NCI-H1105 treated with DMSO at 0.1 percent for 48 hours (cell line): Measurements from ENCODE around the gene PDGFRB.
"Not testable (repeated sequence)": the region's sequence is repeated elsewhere in the genome, so short reads cannot be mapped to it uniquely, and the experiment has no call there.

Experiments used
- DNase-seq: peaks from one replicate; lab custom pipeline; 2025; lab: John Stamatoyannopoulos, UW

The PDGFRB gene

DNA sequence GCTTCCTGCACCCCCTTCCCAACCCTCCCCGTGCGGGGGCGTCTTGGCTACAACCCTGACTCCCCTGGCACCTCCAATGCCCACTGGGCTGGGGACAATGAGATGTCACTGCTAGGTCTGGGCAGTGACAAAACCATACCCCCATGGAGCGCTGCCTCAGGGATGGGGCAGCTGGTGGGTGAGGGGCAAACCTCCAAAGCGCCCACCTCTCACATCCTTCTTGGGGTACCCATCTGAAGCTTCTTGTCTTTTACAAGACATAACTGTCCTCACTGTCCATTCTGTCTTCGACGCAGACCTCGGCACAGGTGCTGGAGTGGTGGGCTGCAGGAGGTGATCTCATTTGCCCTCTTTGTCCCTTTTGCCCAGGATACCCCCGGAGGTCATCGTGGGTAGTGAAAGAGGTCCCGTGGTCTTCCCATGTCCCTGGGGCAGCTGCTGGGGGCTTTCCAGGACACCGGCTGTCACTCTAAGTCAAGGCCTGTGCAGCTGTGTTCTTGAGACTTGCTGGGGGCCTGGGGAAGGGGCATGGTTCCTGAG is 41.5 kb downstream of the PDGFRB start:
- no peak for DNase-seq

DNA sequence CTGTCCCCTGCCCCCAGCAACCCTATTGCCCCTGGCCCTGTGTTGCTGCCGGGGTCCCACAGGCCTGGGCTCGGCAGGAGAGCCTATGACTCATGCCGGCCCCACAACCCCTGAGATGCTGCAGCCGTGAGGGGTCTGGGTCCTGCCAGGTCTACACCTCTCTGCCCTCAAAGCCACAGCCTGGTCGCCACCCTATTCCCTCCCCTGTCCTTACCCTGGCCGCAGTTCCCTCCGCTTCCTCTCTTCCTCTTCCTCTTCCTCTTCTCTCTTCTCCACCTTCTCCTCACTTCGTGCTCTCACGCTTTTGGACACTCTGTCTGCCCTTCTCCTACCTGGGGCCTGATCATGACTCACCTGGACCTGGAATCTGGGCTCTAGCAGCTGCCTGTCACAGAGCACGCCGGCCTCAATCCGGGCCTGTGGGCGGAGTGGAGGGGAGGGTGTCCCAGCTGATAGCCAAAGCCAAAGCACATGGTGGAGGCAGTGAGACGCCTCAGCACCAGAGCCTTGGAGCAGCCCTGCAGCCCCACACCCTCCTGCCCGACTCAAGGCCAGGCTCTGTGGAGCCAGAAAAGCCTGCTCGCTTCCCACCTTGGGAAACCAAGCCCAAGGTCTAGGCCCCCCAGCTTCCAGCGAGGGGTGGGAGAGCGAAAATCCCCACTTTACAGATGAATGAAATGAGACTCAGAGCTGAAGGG is 42.4 kb downstream of the PDGFRB start:
- no peak for DNase-seq

DNA sequence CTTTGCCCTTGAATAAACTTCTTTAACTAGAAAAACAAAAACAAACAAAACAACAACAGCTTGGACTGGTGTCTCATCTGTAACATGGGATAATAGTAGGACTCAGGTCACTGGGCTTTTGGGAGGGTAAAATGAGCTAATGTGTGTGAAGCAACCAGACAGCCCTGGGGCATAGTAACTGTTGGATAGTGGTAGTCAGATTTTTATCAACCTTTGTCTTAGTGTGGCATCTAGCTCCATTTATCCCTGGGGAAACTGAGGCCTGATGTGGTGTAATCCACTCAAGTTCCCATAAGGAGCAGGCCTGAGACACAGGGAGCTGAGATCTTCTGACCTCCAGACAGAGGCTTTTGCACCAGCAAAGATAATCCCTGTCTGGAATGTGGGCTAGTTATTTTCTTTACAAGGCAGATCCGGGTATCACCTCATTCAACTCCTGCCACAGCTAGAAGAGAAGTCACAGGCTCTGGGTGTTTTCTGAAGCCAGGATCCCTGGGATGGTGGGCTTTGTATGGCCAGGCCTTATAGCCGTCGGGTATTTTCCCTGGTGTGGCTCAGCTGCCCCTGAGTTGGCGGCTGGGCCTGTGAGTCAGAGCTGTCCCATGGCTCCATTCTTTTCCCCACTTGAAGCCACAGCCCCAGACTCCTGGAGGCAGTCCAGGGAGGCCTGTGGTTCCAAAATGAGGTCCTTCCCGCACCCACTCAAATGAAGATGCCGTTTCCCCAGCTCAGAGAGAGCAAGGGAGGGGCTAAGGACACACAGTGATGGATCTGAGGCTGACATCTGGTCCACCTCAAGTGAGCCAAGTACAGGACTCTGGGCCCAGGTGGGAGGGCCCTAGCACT is 43.2 kb downstream of the PDGFRB start:
- no peak for DNase-seq

DNA sequence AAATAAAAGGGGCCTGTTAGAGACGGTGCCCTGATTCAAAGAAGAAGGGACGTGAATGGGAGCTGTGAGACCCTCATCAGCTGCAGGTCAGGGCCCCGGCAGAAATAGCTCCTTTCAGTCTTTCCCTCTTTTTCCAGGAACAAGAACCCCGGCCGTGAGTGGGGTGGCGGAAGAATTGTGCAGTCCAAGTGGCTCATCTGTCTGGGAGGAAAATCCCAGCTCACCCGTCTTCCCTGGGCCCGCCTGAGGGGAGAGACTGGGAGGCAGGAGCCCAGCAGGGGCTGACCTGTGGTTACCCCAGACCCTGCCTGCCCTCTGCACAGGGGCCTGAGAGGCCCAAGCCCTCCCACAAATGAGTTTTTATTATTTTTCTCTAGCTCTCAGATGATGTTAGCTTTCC is 44.5 kb downstream of the PDGFRB start:
- DNase-seq: no peak

DNA sequence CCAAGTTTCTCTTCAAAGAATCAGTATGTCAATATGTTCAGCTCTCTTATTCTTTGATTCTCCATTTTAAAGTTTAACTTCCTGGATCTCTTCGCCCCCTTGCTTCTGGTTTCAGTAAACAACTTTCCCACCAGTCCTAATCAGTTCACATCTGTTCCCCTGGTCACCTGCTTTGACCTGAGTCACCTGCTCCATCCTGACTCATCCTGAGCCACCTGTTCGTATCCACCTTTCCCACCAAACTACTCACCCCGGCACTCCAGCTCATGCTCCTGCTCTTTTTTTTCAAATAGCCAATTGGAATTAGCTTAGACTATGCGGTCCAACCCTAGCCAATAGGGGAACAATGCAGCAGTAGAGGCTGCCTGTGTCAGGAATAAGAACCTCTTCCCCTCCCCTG is 45.7 kb downstream of the PDGFRB start:
- DNase-seq: no peak

DNA sequence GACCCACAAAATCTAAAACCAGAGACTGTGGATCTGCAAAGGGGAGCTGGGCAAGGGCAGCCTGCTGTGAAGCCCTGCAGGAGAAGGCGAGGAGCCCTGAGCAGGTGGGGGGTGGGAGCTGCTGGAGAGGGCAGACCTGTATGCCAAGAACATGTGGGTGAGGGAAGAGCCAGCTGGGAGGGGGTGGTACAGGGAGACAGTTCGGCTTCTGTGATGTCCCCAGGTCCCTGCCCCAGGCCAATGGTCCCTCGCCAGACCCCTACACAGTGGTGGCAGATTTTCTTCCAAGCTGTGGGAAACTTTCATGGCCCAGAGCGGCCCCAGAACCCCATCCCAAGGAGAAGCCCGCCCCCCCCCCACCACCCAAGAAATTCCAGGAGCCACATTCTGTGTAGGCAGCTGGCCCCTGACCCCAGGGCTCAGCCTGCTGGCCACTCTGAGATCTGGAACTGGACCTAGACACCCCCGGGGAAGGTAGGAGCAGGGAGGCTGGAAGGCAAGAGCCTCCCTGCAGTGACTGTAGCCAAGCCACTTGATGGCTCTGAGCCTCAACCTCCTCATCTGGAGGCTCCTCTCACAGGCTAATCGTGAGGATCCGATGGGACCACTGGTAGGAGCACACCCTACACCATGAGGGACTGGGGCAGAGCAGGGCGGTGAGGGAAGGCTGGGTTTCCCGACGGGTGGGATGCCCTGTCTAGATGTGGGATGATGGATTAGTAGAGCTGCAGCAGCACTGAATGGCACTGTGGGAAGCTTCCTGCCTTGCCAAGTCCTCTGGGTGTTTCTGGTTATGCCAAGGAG is 46.7 kb downstream of the PDGFRB start:
- no peak for DNase-seq

DNA sequence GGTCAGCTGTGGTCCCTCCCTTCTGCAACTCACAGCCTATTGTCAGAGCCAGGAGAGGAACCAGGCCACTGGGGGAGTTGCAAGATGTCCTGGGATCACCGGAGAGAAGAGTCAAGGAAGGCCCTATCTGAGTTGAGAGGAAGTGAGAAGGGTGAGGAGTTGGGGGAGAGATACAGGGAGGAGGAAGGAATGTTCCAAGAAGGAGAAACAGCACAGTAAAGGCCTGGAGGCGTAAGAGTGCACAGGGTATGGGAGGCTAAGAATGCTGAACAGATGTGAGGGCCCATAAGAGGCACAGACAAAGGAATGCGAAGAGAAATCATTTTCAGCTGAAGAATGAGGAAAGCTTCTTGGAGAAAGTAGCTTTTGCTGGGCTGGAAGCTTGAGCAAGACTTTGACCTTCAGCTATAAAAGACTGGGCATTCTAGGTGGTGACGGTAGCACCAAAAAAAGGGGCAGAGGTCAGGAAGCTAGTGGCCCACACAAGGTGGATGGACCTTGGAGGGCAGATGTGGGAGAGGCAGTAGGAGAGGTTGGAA is 47.7 kb downstream of the PDGFRB start:
- DNase-seq: no peak

DNA sequence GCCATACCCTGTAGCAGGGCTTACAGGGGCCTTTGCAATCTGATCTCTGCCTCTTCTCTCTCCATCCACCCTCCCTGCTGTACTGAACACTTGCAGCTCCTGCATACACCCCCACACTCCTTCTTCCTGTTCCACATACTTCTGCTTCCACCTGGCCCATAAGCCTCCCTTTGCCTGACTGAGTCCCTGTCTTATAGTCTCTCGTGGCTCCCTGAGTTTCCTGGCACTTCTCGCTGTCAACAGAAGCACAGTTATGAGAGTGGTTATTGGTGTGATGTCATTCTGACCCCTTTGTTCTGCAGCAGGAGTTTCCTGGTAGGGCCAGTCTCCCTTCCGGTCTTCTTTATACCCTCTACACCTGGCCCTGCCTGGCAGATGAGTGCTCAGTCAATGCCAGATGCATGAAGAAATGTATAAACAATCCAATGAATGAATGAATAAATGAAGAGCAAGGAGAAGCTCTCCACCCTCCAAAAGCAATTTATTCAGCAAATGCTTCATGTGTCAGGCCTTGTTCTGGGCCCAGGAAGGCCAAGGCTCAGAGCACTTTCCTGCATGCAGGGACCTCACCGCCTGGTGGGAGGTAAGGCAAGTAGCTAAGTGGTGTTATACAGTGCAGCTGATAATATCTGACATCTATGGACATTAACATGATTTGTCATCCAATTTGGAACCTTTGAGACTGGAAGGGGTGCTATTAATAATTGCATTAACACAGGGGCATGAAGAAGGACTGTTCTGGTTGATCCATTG is 48.8 kb downstream of the PDGFRB start:
- DNase-seq: no peak

DNA sequence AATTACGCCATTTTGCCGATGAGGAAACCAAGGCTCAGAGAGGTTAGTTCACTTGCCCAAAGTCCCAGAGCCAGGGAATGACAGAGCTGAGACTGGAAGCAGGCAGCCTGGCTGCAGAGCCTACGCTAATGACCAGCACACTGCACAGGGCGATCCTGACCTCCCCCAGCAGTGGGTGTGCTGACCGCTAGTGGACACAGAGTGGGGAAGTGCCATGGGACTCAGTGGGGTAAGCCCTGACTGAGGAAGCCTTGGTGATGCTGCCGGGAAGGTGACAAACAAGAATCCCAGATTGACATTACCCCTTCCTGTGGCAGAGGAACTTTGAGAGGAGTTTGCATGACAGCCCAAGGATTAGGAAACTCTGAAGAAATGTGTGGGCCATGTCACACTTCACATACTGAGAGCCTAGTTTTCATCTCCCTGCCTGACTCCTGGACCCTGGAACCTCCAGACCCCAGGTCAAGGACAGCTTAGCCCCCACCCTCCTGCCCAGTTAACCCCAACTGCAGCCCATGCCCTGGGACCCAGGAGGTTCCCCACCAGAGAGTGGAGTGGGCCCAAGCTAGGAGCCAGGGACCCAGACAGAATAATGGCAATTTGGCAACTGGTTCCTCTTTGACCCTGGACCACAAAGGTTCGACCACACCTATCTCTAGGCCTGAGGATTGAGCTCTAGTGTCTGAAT is 49.6 kb downstream of the PDGFRB start:
- DNase-seq: no peak

DNA sequence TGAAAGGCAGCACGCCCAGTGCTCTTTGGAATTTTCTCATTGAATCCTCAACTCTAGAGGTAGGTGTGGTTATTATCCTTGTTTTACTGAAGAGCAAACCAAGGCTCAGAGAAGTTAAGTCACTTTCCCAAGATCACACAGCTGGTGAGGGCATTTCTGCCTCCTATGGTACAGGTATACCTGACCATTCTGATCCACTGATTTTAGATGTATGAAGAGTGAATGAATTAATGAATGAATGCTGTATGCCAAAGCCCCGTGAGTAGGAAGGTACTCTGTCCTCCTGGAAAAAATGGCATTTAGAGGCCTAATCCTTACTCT is 51.1 kb downstream of the PDGFRB start:
- no peak for DNase-seq

DNA sequence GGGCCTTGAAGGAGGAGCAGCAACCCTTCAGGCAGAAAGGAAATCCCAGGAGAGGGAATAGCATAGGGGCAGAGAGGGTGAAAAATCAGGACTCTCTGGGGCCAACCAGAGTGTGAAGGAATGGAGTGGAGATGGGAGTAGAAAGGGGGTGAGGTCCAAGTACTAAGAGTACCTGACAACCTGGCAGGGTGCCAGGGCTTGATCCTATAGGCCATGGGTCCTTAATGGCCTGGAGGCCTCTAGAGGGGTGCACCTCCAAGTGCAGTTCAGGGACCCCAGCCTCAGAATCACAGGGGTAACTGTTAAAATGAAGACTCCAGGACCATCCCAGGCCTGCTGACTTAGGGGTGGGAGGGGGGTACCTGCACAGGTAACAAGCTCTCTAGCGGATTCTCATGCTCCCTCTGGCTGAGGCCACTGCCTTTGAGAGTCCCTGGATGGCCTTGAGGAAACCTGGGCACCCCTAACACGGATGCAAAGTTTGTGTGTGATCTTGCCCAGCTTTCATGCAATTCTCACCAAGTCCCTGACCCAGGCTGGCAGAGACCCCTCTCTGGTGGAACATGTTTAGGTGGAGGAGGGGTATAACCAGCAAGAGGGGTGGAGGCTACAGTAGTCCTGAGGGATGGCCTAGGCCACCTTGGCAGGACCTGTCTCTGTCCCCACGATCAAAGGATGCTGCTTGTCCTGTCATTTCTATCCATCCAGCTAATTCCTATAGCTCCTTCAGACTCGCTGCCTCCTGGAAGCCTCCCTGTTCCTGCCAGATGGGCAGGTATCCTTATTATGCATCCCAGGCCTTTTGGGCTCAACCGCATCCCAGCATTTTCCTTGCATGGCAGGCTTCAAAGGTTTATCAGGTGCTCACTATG is 51.7 kb downstream of the PDGFRB start:
- no peak for DNase-seq

DNA sequence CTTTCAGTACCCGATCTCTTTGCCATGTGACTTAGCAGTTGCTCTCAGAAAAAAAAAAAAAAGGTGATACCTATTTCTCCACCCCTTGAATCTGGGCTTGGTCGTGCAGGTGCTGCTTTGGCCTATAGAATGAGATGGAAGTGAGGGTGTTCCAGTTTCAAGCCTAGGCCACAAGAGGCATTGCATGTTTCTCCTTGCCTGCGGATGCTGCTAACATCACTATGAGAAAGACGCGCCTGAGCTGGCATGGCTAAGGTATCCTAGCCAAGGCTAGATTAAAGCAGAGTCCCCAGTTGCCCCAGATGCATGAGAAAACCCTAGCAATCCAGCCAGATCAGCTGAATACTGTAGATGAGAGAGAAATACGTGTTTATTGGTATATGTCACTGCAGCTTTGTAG is 54.6 kb downstream of the PDGFRB start:
- DNase-seq: no peak

DNA sequence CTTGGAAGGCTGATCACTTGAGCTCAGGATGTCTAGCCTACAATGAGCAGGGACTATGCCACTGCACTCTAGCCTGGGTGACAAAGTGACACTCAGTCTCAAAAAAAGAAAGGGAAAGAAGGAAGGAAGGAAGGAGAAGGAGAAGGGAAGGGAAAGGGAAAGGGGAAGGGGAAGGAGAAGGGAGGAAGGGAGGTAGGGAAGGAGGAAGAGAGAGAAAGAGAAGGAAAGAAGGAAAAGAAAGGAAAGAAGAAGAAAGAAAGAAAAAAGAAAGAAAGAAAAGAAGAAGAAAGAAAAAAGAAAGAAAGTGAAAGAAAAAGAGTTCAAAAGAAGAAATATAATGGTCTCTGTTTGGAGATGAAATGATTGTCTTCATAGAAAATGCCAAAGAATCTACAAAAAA is 58.5 kb downstream of the PDGFRB start:
- DNase-seq: no peak

DNA sequence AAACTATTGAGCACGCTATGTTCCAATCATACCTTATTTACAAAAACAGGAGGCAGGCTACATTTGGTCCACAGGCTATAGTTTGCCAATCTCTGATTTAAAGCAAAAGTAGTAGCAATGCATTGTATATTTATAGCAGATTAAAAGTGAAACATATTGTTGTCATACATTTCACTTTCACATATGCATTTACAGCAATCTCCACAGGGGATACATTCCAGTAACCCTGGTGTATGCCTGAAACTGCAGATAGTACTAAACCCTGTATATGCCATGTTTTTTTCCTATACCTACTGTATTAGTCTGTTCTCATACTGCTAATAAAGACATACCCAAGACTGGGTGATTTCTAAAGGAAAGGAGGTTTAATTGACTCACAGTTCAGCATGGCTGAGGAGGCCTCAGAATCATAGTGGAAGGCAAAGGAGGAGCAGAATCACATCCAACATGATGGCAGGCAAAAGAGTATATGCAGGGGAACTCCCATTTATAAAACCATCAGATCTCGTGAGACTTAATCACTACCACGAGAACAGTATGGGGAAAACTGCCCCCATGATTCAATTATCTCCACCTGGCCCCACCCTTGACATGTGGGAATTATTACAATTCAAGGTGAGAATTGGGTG is 63.4 kb downstream of the PDGFRB start:
- no peak for DNase-seq

DNA sequence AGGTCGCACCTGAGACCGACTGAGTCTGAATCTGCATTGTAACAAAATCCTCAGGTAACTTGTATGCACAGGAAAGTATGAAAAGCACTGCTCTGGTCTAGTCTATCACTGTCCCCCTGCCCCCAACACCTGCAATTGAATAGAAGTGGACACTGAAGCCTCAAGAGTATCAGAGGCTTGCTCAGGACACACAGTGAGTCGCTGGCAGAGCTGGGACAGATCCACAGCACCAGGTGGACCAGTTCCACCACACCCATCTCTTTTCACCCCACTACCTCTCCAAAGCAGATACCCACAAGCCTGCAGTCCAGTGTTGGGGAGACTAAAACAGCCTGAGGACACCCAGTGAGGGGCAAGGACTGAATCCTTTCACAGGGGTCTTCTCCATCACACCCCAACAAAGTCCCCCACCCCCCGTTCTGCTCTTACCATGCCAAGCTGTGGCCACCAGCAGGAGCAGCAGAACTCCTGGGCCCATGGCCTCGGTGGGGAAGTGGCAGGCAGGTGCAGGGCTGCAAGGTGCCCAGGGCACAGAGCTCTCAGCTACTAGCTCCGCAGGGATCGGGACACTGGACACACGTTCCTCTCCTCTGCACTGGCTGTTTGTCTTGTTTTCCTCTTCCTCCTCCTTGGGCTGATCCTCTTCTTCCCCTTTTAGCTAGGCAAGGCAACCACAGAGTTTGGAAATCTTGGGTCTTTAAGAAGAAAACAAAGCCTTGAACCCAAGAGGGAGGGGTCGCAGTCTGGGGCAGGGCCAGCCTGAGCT is 69.5 kb downstream of the PDGFRB start, which contains the start of gene CSF1R:
CSF1R (minus strand) TSS at position 605 of the 766 bp plus-strand sequence; CDS start at position 478, 127 bp downstream.
- no peak for DNase-seq

DNA sequence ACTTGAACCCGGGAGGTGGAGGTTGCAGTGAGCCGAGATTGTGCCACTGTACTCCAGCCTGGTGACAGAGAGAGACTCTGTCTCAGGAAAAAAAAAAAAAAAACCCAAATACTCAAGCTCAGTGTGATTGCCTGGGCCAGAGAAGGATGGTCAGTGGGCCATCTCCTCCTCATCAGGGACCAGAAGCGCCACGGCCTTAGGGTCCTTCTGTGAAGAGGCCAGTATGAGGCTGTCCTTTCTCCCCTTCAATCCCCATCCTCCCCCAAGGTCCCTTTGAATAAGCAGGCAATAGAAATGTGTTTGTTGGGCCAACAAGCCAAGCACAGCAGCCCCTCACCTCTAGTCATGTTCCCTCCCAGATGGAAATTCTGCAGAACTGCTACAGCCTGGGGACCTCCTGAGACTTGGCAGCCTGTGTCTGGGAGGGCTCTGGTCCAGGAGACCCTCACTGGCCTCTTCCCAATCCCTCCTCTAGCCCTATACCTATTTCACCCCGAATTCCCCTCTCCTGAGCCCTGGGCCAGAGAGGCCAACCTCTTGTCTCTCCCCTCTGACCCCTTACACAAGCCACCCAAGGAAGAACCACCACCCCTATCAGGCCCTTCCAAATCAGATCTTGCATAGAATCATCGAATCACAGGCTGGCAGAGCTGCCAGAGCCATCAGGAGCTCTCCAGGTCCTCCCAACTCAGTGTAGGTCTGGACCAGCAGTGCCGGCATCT is 70.3 kb downstream of the PDGFRB start:
- no peak for DNase-seq

DNA sequence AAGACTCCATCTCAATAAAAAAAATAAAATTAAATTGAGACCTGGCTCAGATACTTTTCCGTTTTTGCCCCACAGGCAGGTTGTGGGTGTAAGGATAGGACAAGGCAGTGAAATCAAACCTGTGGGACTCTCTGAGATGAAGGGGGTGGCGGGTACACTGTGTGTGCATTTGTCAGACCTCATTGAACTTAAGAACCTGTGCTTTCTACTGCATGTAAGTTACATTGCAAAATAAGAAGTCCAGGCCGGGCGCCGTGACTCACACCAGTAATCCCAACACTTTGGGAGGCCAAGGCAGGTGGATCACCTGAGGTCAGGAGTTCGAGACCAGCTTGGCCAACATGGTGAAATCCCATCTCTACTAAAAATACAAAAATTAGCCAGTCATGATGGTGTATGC is 70.9 kb downstream of the PDGFRB start:
- DNase-seq: not testable (repeated sequence)

DNA sequence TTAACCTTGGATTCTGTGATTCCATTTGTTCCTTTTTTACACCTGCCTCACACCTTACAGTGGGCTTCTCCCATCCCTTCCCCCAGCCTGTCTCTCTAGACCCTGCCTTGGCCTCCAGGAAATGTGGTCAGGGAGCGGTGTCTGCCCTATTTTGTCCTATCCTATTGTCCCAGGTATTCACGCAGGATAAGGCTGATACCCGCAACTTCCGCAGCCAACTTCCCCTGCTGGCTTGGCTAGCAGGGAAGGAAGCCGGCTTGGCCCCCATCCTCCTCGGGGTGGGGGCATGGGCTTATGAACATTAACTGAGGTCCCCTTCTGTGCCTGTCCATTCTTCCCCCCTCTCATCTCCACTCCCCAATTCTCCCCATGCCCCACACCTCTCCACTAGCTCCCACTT is 72.8 kb downstream of the PDGFRB start:
- DNase-seq: no peak
